NCI-H2029 treated with DMSO at 0.1 percent for 48 hours (cell line): ENCODE measurements around the gene KLK2.

Source experiments
- DNase-seq: peaks from one replicate; lab custom pipeline; 2025; lab: John Stamatoyannopoulos, UW

The KLK2 gene

DNA sequence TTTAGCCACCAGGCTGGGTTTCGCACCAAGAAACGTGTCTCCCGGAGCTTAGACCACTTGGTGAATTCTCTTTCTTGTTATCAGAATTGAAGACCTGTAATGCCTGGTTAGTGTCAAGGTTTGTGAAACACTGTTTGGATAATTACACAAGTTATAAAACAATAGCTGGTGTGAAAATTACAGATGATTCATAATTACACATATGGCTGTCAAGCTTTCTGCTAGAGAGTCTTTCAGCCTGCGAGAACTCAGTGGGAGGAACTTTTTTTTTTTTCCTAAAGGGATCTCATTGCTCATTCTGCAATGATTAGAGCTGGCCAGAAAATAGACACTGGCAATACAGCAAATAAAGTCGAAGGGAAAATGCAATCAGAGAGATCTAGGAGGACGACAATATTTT is 51.3 kb downstream of the KLK2 start:
- DNase-seq: no peak

DNA sequence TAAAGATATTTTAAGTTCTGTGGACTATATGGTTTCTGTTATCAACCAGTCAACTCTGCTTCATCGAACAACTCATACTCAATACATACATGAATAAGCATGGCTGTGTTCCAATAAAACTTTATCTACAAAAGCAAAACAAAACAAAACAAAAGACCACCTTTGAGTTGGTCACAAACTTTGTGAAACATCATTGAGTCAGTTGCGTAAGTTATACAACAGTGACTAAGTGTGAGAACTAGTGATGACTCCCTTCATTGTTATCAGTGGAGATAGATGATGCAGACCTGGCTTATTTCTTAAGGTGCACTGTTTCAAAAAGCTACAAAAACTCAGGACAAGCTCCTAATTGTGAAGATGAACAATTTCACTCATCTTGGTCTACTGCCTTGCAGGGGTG is 52.5 kb downstream of the KLK2 start:
- no peak for DNase-seq

DNA sequence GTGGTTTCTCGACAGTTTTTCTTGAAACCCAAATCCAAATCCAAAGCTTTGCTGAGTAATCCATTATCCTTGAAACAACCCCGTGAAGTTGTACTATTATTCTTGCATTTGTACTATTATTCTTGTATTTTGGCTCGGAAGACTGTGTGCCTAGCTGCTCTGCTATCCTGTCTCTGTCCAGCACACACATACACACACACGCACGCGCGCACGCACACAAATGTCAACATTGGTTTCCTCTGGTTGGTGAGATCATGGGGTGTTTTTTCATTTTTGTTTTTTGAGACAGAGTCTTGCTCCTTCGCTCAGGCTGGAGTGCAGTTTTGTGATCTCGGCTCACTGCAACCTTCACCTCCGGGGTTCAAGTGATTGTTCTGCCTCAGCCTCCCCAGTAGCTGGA is 52.9 kb downstream of the KLK2 start:
- DNase-seq: no peak

DNA sequence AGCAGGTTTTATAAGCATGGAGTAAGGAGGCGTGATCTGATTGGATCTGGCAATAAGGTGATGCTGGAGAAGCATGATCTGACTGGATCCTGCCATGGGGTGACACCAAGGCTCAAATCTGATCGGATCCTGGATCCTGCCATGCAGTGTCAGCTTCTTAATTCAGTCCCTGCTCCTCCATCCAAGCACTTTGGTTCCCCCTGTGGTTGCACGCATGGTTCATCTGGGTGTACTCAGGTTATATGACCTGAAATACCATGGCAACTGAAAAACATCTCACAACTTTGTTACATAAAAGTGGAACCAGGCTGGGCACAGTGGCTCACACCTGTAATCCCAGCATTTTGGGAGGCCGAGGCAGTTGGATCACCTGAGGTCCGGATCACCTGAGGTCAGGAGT is 55.6 kb downstream of the KLK2 start:
- no peak for DNase-seq
